ENCODE data around the gene GLIPR1L1. TPM values are rescaled to one million over a fixed set of nuclear protein-coding genes. Genes with fewer than 3 reads are reported as not detected.

Gene GLIPR1L1
- total and polyA plus RNA-seq, 2 of the 4 experiments (the other 2 are of a cell fraction): not detected

DNA sequence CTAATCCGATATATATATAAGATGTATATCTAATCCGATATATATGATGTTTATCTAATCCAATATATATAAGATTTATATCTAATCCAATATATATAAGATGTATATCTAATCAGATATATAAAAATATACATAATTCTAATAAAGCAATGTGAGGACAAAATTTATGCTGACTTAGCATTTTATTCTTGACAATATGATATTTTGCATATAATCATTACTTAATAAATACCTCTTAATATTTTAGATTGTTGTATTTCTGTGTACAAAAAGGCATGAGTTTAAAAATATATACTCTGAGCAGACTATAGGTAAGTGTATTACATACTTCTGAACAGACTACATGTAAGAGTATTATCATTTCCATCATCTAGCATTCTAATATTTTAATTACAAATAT, 75.4 kb downstream of the GLIPR1L1 start:
- ChIA-PET CTCF (no interaction called here), POLR2A (ENCODE audit: unreplicated experiment) (no interaction called here)
- H3K23ac ChIP-seq (ENCODE audit: low read depth, low read length): no peak overlapping the region
- H3K9me1 ChIP-seq (ENCODE audit: insufficient read depth, low read length): no peaks in the 10 kb centered on the region
- H3K18ac ChIP-seq (ENCODE audit: low read depth, low read length): no peak overlapping the region
- TF ChIP-seq MAFK (IDR thresholded peaks at IDR 0.05; ENCODE audit: low read depth, low read length) (peak; percentile 99), MXI1 (IDR thresholded peaks at IDR 0.05; ENCODE audit: borderline replicate concordance, low read depth, low read length) (no peak)
- H3K27me3 ChIP-seq (ENCODE audit: control insufficient read depth, insufficient read depth, low read length): no peaks in the 10 kb centered on the region
- no peak overlapping the region for H2AK9ac ChIP-seq (replicated peaks; ENCODE audit: low read depth, low read length, poor library complexity)
- dilution Hi-C loops (cut with HindIII; ENCODE audit: low sequenced_read_pairs, unreplicated experiment): no loop called here
- no peak overlapping the region for H3K14ac ChIP-seq (replicated peaks; ENCODE audit: low read depth, low read length)
- no peaks in the 10 kb centered on the region for H3K4me1 ChIP-seq (ENCODE audit: control insufficient read depth, insufficient read depth, low read length)
- H3K4me2 ChIP-seq (ENCODE audit: low read depth, low read length): no peak overlapping the region
- no peak overlapping the region for H2BK120ac ChIP-seq (ENCODE audit: low read depth, low read length)
- no peak overlapping the region for H2AFZ ChIP-seq (replicated peaks; ENCODE audit: low read length, poor library complexity)
- no peak overlapping the region for H3K27ac ChIP-seq (ENCODE audit: insufficient read depth, low read length)
- H3K4ac ChIP-seq (ENCODE audit: low read depth, low read length): no peak overlapping the region
- no peak overlapping the region for H4K8ac ChIP-seq (ENCODE audit: low read depth in 2 of 2, low read length in 2 of 2)
- no TSS peak for BruUV-seq (replicated peaks)
- intact Hi-C loops (cut with micrococcal nuclease): no loop called here
- H2BK20ac ChIP-seq (ENCODE audit: low read depth, low read length): no peak overlapping the region
- H3K56ac ChIP-seq (ENCODE audit: extremely low read depth, insufficient read depth, low read length): no peak overlapping the region
- H3K4me3 ChIP-seq (ENCODE audit: insufficient read depth, low read depth, low read length): no peak overlapping the region
- WGBS, 2 experiments (ENCODE audit: extremely low coverage in 2 of 2, insufficient read length in 1 of 2): no CpG with 5 or more reads among the region's 2 CpGs
- DNase-seq: no peak
- H4K5ac ChIP-seq (ENCODE audit: low read depth, low read length): no peak overlapping the region
- H2AK5ac ChIP-seq (ENCODE audit: low read depth, low read length): no peak overlapping the region
- H2BK5ac ChIP-seq (ENCODE audit: low read depth, low read length, poor library complexity, severe bottlenecking): no peak overlapping the region
- H3K9ac ChIP-seq (ENCODE audit: low read depth, low read length): no peak overlapping the region
- H3K36me3 ChIP-seq (ENCODE audit: control insufficient read depth, insufficient read depth, low read length): no peaks in the 10 kb centered on the region
- no peaks in the 10 kb centered on the region for H3K9me3 ChIP-seq (ENCODE audit: control insufficient read depth, insufficient read depth, low read length)
- H4K20me1 ChIP-seq (ENCODE audit: insufficient read depth, low read length): no peaks in the 10 kb centered on the region
- no peak overlapping the region for H4K91ac ChIP-seq (ENCODE audit: insufficient read depth, low read depth, low read length)
- no peak for ATAC-seq (ENCODE audit: low read depth)
- in situ Hi-C loops (cut with MboI; ENCODE audit: low sequenced_read_pairs): no loop called here
- H2BK15ac ChIP-seq (ENCODE audit: low read depth, low read length): no peak overlapping the region
- H3K79me1 ChIP-seq (ENCODE audit: low read depth in 1 of 2, low read length in 2 of 2): no peaks in the 10 kb centered on the region
